Measurements from ENCODE around the gene EIF2B1.

- TF ChIP-seq POLR2A (IDR thresholded peaks at IDR 0.05): no peak
- TF ChIP-seq CTCF (IDR thresholded peaks at IDR 0.05): no peak
Measured at GRCh38 chr12:123643911-123644310, 10.4 kb upstream of the EIF2B1 start.
